ENCODE measurements around the gene AKAP6. TPM values are rescaled to one million over a fixed set of nuclear protein-coding genes. Genes with fewer than 3 reads are reported as not detected.

Gene AKAP6
- total RNA-seq, 1 donor from 2014 or later = 3.4 TPM

DNA sequence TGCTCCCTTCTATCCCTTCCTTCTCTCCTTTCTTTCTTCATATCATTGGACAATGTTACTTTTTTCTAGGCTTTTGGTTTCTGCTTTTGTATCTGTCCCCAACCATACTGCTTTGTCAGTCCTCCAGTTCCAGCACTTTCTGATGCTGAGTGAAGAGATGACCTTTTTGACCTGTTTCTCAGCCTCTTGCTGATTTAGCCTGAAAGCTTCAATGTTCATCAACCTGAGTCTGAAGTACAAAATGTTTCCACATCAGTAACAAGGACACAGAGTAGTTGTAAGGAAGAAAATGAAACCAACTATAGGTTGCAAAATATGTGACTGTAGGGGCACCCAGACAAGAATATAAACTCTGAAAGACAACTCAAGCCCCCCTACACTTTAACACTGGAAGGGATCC lies 25.2 kb upstream of the AKAP6 start:
- Mint-ChIP-seq H3K27me3 (no peaks in the 10 kb centered on the region), H3K9me3 (ENCODE audit: low read depth) (no peaks in the 10 kb centered on the region), H3K4me1 (ENCODE audit: low read depth) (peaks cover 14% of the 10 kb centered on the region), H3K27ac (no peak overlapping the region), H3K36me3 (ENCODE audit: insufficient read depth) (no peaks in the 10 kb centered on the region), H3K4me3 (ENCODE audit: low read depth) (no peak overlapping the region)
- no peak for DNase-seq (ENCODE audit: low spot score, unreplicated experiment)
- TF ChIP-seq, protein P1, sequence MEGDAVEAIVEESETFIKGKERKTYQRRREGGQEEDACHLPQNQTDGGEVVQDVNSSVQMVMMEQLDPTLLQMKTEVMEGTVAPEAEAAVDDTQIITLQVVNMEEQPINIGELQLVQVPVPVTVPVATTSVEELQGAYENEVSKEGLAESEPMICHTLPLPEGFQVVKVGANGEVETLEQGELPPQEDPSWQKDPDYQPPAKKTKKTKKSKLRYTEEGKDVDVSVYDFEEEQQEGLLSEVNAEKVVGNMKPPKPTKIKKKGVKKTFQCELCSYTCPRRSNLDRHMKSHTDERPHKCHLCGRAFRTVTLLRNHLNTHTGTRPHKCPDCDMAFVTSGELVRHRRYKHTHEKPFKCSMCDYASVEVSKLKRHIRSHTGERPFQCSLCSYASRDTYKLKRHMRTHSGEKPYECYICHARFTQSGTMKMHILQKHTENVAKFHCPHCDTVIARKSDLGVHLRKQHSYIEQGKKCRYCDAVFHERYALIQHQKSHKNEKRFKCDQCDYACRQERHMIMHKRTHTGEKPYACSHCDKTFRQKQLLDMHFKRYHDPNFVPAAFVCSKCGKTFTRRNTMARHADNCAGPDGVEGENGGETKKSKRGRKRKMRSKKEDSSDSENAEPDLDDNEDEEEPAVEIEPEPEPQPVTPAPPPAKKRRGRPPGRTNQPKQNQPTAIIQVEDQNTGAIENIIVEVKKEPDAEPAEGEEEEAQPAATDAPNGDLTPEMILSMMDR (IDR thresholded peaks at IDR 0.05; ENCODE audit: unreplicated experiment) = no peak

DNA sequence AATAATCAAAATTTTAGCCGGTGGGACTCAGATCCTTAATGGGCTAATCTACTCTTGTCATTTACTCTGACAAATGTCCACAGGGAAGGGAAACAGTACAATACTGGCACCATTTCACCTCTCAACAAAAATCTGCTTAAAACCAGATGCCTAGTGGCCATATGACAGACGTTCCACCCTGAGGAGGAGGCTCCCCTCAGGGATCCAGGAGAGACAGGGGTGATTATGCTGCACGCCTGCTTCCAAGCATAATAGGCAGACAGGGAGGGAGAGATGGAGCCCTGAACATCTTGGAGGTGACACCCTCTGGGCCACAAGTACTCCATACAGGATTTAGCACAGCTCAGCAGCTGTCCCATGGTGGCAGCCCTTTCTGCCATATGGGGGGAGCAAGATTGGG lies 24.8 kb upstream of the AKAP6 start:
- Mint-ChIP-seq H3K27ac (no peak overlapping the region), H3K27me3 (no peaks in the 10 kb centered on the region), H3K4me1 (ENCODE audit: low read depth) (peaks cover 14% of the 10 kb centered on the region), H3K4me3 (ENCODE audit: low read depth) (no peak overlapping the region), H3K9me3 (ENCODE audit: low read depth) (no peaks in the 10 kb centered on the region), H3K36me3 (ENCODE audit: insufficient read depth) (no peaks in the 10 kb centered on the region)
- TF ChIP-seq, protein P1 (IDR thresholded peaks at IDR 0.05; ENCODE audit: unreplicated experiment) = no peak
- DNase-seq (ENCODE audit: low spot score, unreplicated experiment) = no peak

DNA sequence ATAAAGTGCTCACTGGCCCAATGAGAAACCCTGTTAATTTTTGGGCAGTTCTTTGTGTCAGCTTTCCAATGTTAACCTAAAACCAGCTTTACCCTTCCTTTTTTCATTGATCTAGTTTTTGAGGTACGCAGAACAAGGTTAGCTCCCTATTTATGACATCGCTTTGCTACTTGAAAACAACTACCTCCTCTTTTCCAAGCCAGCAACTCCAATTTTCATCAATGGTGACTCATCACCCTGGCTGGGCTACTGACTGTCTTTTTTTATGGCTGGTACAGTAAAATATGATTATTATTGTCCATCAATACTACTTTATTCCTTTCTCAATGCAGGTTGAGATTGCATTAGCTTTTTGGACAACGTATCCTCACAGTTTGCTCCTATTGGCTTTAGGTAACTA lies 22.5 kb upstream of the AKAP6 start:
- Mint-ChIP-seq H3K36me3 (ENCODE audit: insufficient read depth) (no peaks in the 10 kb centered on the region), H3K4me1 (ENCODE audit: low read depth) (peaks cover 7% of the 10 kb centered on the region), H3K9me3 (ENCODE audit: low read depth) (no peaks in the 10 kb centered on the region), H3K27ac (no peak overlapping the region), H3K27me3 (no peaks in the 10 kb centered on the region), H3K4me3 (ENCODE audit: low read depth) (no peak overlapping the region)
- TF ChIP-seq, protein P1 (IDR thresholded peaks at IDR 0.05; ENCODE audit: unreplicated experiment) = no peak
- no peak for DNase-seq (ENCODE audit: low spot score, unreplicated experiment)

DNA sequence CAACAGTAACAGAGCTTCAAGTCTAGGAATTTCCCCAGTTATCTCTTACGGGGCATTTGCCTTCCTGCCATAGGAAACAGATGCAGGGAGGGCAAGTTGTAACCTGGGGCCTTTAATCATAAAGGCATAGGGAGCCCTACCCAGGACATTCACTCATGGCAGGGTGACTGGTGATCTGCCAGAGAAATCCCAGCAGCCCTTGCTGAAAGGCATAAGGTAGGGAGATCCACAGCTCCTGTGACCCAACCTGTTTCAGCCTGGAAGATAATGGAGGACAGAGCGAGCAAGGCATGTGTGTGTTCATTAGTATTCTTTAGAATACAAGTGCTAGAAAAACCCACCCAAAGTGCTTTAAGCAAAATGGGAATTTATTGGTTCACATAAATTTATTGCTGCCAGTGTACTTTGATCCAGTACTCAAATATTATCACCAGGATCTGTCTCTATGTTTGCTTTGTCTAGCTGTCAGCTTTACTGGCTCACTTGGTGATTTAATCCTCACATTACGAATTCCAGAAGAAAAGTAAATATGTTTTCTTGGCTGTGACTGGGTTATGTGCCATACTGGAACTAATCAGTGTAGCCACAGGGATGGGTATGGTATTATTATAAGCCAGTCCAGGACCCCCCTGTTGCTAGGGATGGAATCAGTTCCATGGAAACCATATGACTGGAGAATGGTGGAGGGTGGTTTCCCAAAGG lies 21.1 kb upstream of the AKAP6 start:
- Mint-ChIP-seq H3K36me3 (ENCODE audit: insufficient read depth) (no peaks in the 10 kb centered on the region), H3K4me3 (ENCODE audit: low read depth) (no peak overlapping the region), H3K27ac (no peak overlapping the region), H3K27me3 (no peaks in the 10 kb centered on the region), H3K9me3 (ENCODE audit: low read depth) (no peaks in the 10 kb centered on the region), H3K4me1 (ENCODE audit: low read depth) (peaks cover 7% of the 10 kb centered on the region)
- TF ChIP-seq, protein P1 (IDR thresholded peaks at IDR 0.05; ENCODE audit: unreplicated experiment) = no peak
- no peak for DNase-seq (ENCODE audit: low spot score, unreplicated experiment)

DNA sequence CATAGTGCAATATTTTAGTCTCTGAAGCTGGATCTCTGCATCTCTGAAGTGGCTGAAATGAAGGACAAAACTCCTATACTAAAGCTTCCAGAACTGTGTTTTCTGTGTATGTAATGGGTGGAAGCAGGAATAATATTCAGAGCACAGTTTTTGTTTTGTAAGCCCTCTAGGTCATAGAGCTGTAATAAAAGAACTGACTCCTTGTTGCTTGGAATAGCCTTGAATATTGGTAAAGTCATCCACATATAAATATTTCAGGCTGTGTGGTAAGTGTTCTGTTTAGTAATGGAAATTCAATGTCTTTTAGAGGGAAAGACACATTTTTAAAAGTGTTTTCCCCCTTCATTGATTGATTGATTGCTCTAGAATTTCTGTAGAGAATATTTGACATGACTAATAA lies 18.2 kb upstream of the AKAP6 start:
- no peaks in the 10 kb centered on the region for H3K27me3 Mint-ChIP-seq
- TF ChIP-seq, protein P1 (IDR thresholded peaks at IDR 0.05; ENCODE audit: unreplicated experiment) = no peak
- no peak overlapping the region for H3K27ac Mint-ChIP-seq
- no peaks in the 10 kb centered on the region for H3K9me3 Mint-ChIP-seq (ENCODE audit: low read depth)
- peaks cover 7% of the 10 kb centered on the region for H3K4me1 Mint-ChIP-seq (ENCODE audit: low read depth)
- H3K36me3 Mint-ChIP-seq (ENCODE audit: insufficient read depth) = no peaks in the 10 kb centered on the region
- H3K4me3 Mint-ChIP-seq (ENCODE audit: low read depth) = no peak overlapping the region
- DNase-seq (ENCODE audit: low spot score, unreplicated experiment) = no peak
